ENCODE results near the gene FERMT2. TPM values are rescaled to one million over a fixed set of nuclear protein-coding genes. Genes with fewer than 3 reads are reported as not detected.

The FERMT2 gene
- total RNA-seq, 3 donors from 2014 or later (not counting 1 experiment from before 2014, with no cell fraction given): 0.58 to 1.7 (median 0.92) TPM

DNA sequence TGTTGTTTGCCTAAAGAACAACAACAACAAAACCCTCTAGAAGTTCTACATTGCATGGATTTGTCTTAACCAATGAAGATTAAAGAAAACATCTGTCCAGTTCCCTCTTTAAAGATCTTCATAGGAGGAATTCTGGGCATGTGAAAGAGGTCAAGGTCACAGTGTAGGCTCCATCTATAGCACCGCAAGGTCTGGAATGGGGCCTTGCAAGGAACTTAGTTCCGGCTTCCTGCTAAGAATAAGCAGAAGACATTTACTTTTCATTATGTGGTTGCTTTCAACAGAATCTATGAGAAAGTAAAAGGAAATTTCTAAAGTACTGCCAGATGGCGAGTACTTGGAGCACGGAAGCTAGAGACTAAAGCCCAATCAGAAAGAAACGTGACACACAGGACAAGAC, 102.2 kb downstream of the FERMT2 start:
- 96% methylated on average over 5 of the region's 5 CpGs for WGBS (ENCODE audit: insufficient coverage)

DNA sequence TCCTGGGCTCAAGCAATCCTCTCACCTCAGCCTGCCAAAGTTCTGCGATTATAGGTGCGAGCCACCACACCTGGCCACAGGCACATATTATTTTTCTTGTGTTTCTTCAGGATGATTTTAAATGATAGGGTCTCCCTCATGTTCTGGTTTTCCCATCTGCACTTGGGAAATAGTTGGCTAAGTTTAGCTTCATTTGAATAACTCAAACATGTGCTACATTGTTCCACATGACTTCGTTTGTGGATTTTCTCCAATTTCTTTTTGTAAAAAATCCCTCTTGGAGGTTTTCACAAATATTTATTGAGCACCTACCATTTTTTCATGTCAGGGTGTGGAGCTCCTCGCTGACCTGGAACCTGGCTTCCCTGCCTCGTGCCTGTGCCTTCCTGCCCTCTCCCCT, 104.3 kb downstream of the FERMT2 start:
- DNase-seq (no peak), ATAC-seq (no peak)
- Histone ChIP-seq H3K27ac (ENCODE audit: low read length) (no peak overlapping the region), H3K27me3 (ENCODE audit: control insufficient read depth, insufficient read depth, low read length) (no peaks in the 10 kb centered on the region), H3K36me3 (ENCODE audit: control insufficient read depth, insufficient read depth, low read length) (no peaks in the 10 kb centered on the region), H3K4me1 (ENCODE audit: control insufficient read depth, insufficient read depth, low read length) (no peaks in the 10 kb centered on the region), H3K4me3 (ENCODE audit: low read length) (no peak overlapping the region), H3K9me3 (ENCODE audit: control insufficient read depth, insufficient read depth, low read length) (no peaks in the 10 kb centered on the region)
- Mint-ChIP-seq H3K36me3 (no peaks in the 10 kb centered on the region), H3K9me3 (no peaks in the 10 kb centered on the region), H3K4me3 (no peak overlapping the region), H3K27ac (no peak overlapping the region), H3K4me1 (peaks cover 0 to 10% of the 10 kb centered on the region in 2 donors), H3K27me3 (ENCODE audit: low read depth in 2 of 2) (no peaks in the 10 kb centered on the region)
- TF ChIP-seq, protein P1, sequence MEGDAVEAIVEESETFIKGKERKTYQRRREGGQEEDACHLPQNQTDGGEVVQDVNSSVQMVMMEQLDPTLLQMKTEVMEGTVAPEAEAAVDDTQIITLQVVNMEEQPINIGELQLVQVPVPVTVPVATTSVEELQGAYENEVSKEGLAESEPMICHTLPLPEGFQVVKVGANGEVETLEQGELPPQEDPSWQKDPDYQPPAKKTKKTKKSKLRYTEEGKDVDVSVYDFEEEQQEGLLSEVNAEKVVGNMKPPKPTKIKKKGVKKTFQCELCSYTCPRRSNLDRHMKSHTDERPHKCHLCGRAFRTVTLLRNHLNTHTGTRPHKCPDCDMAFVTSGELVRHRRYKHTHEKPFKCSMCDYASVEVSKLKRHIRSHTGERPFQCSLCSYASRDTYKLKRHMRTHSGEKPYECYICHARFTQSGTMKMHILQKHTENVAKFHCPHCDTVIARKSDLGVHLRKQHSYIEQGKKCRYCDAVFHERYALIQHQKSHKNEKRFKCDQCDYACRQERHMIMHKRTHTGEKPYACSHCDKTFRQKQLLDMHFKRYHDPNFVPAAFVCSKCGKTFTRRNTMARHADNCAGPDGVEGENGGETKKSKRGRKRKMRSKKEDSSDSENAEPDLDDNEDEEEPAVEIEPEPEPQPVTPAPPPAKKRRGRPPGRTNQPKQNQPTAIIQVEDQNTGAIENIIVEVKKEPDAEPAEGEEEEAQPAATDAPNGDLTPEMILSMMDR (IDR thresholded peaks at IDR 0.05): no peak
- intact Hi-C loops (cut with micrococcal nuclease): no loop called here
- 73% methylated on average over 5 of the region's 5 CpGs for WGBS (ENCODE audit: insufficient coverage)

More for the DNA sequence above, 102.2 kb downstream of the FERMT2 start:
- no peaks in the 10 kb centered on the region for H3K27me3 ChIP-seq (ENCODE audit: control insufficient read depth, insufficient read depth, low read length)
- H3K4me3 Mint-ChIP-seq: no peak overlapping the region
- no peak overlapping the region for H3K27ac Mint-ChIP-seq
- no peaks in the 10 kb centered on the region for H3K36me3 Mint-ChIP-seq
- TF ChIP-seq, protein P1 (IDR thresholded peaks at IDR 0.05): no peak
- H3K36me3 ChIP-seq (ENCODE audit: control insufficient read depth, insufficient read depth, low read length): no peaks in the 10 kb centered on the region
- DNase-seq (no peak), ATAC-seq (no peak)
- H3K9me3 Mint-ChIP-seq: no peaks in the 10 kb centered on the region
- peaks cover 7 to 18% of the 10 kb centered on the region in 2 donors for H3K4me1 Mint-ChIP-seq
- no peak overlapping the region for H3K4me3 ChIP-seq (ENCODE audit: low read length)
- no peaks in the 10 kb centered on the region for H3K27me3 Mint-ChIP-seq (ENCODE audit: low read depth in 2 of 2)
- H3K4me1 ChIP-seq (ENCODE audit: control insufficient read depth, insufficient read depth, low read length): no peaks in the 10 kb centered on the region
- intact Hi-C loops (cut with micrococcal nuclease): no loop called here
- H3K9me3 ChIP-seq (ENCODE audit: control insufficient read depth, insufficient read depth, low read length): no peaks in the 10 kb centered on the region
- no peak overlapping the region for H3K27ac ChIP-seq (ENCODE audit: low read length)

DNA sequence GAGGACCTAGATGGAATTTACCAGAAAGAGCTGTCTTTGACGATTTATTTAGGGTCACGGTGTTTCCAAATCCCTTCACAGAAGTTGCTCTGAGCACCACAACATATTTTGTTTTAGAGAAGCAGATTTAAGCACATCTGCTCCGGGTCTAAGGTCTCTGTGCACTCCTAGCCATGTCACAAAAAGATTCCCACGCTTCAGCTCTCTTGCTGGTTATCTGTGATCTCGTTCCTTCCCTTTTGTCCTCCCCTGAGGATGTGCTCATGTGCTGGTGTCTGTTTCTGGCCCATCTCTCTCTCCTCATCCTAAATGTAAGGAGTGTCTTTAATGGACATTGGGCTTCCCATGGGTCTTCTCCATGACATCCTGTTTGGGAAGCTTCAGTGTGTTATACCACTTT, 105.8 kb downstream of the FERMT2 start:
- intact Hi-C loops (cut with micrococcal nuclease): no loop called here
- no peaks in the 10 kb centered on the region for H3K9me3 Mint-ChIP-seq
- H3K4me3 ChIP-seq (ENCODE audit: low read length): no peak overlapping the region
- H3K36me3 ChIP-seq (ENCODE audit: control insufficient read depth, insufficient read depth, low read length): no peaks in the 10 kb centered on the region
- no peaks in the 10 kb centered on the region for H3K27me3 ChIP-seq (ENCODE audit: control insufficient read depth, insufficient read depth, low read length)
- TF ChIP-seq, protein P1 (IDR thresholded peaks at IDR 0.05): no peak
- no peak overlapping the region for H3K4me3 Mint-ChIP-seq
- DNase-seq (no peak), ATAC-seq (no peak)
- peaks cover 0 to 10% of the 10 kb centered on the region in 2 donors for H3K4me1 Mint-ChIP-seq
- H3K9me3 ChIP-seq (ENCODE audit: control insufficient read depth, insufficient read depth, low read length): no peaks in the 10 kb centered on the region
- no peaks in the 10 kb centered on the region for H3K36me3 Mint-ChIP-seq
- H3K27me3 Mint-ChIP-seq (ENCODE audit: low read depth in 2 of 2): no peaks in the 10 kb centered on the region
- H3K27ac Mint-ChIP-seq: no peak overlapping the region
- no peak overlapping the region for H3K27ac ChIP-seq (ENCODE audit: low read length)
- WGBS (ENCODE audit: insufficient coverage): 88% methylated on average over 5 of the region's 5 CpGs
- H3K4me1 ChIP-seq (ENCODE audit: control insufficient read depth, insufficient read depth, low read length): no peaks in the 10 kb centered on the region
